ENCODE data around the gene HSPB3.

Gene HSPB3

GRCh38 chr5:54470128-54470527 is 14.6 kb downstream of the HSPB3 start:
- peak overlapping the region; percentile 35 for H3K4me3 ChIP-seq (ENCODE audit: control insufficient read depth, low read depth, low read length)
- DNase-seq (ENCODE audit: low read depth) = no peak
- TF ChIP-seq CTCF (IDR thresholded peaks at IDR 0.05; ENCODE audit: control insufficient read depth, insufficient read depth, low read depth, low read length, missing control alignments) = no peak

GRCh38 chr5:54470677-54471076 is 15.2 kb downstream of the HSPB3 start:
- DNase-seq (ENCODE audit: low read depth) = peak; percentile 51
- TF ChIP-seq CTCF (IDR thresholded peaks at IDR 0.05; ENCODE audit: control insufficient read depth, insufficient read depth, low read depth, low read length, missing control alignments) = no peak

GRCh38 chr5:54471398-54471797 is 15.9 kb downstream of the HSPB3 start:
- H3K4me3 ChIP-seq (ENCODE audit: control insufficient read depth, low read depth, low read length) = no peak overlapping the region
- TF ChIP-seq CTCF (IDR thresholded peaks at IDR 0.05; ENCODE audit: control insufficient read depth, insufficient read depth, low read depth, low read length, missing control alignments) = no peak
- DNase-seq (ENCODE audit: low read depth) = no peak

More at GRCh38 chr5:54470677-54471076, 15.2 kb downstream of the HSPB3 start:
- no peak overlapping the region for H3K4me3 ChIP-seq (ENCODE audit: control insufficient read depth, low read depth, low read length)

GRCh38 chr5:54476682-54477081 is 21.2 kb downstream of the HSPB3 start:
- no peak overlapping the region for H3K4me3 ChIP-seq (ENCODE audit: control insufficient read depth, low read depth, low read length)
- no peak for DNase-seq (ENCODE audit: low read depth)
- TF ChIP-seq CTCF (IDR thresholded peaks at IDR 0.05; ENCODE audit: control insufficient read depth, insufficient read depth, low read depth, low read length, missing control alignments) = no peak

GRCh38 chr5:54477941-54478478 is 22.5 kb downstream of the HSPB3 start:
- no peak for DNase-seq (ENCODE audit: low read depth)

GRCh38 chr5:54480296-54480695 is 24.8 kb downstream of the HSPB3 start:
- no peak for DNase-seq (ENCODE audit: low read depth)
- no peak overlapping the region for H3K4me3 ChIP-seq (ENCODE audit: control insufficient read depth, low read depth, low read length)
- TF ChIP-seq CTCF (IDR thresholded peaks at IDR 0.05; ENCODE audit: control insufficient read depth, insufficient read depth, low read depth, low read length, missing control alignments) = no peak

More at GRCh38 chr5:54477941-54478478, 22.5 kb downstream of the HSPB3 start:
- TF ChIP-seq CTCF (IDR thresholded peaks at IDR 0.05; ENCODE audit: control insufficient read depth, insufficient read depth, low read depth, low read length, missing control alignments) = no peak
- no peak overlapping the region for H3K4me3 ChIP-seq (ENCODE audit: control insufficient read depth, low read depth, low read length)

Data from AG09309 (cell line).